Measurements from ENCODE around the gene FABP2. TPM values are rescaled to one million over a fixed set of nuclear protein-coding genes. Genes with fewer than 3 reads are reported as not detected.
"Not testable (repeated sequence)": the region's sequence is repeated elsewhere in the genome, so short reads cannot be mapped to it uniquely, and the experiment has no call there.

The FABP2 gene
- total RNA-seq: under 1 TPM in 1 of 5 experiments, not detected in 4; 0.19 TPM
- polyA plus RNA-seq: not detected
- not detected for total RNA-seq

DNA sequence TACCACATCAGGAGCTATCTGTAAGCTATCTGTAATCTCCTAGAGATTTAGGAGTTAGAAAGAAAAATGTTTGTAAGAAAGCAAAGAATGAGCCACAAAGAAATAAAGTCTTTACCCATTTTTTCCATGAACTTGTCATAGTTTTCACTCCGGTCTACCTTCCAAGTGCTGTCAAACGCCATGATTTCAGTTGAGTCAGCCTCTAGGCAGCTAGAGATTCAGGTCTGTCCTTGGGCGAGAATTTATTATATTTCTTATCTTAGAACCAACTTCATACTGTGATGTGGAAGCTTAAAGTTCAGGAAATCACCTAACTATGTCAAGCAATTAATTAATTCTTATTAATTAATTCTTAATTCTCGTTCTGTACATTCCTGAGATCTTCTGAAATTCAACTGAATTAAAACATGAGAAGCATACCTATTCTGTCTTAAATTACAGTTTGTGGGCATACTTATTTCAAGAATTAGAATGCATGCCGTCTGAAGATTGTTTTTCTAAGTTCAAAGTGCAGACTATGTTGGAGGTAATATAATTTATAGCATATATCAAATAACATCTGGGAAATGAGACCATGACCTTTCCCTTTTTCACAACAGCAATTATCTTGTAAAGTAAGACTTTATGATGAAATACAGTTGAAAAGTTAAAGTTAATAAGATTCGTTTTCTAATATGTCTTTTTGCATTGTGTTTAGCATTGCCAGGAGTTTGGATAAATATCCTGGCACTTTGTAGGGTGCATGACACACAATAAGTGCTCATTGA, at the start of gene FABP2:
TSS of gene FABP2 (minus strand) at position 218 of the 767 bp plus-strand sequence. CDS start at position 182, 36 bp downstream.
- ChIA-PET POLR2A (no interaction called here), CTCF (interaction anchor here (0.6 to 1.4 kb wide), 3 partner anchors 8 to 729 kb away, joined by 3 to 5 read pairs (median 4); no protein-coding TSS in a partner anchor)
- Histone ChIP-seq H3K4me3 (ENCODE audit: low read length) (no peak within 1 kb of the TSS), H3K27me3 (ENCODE audit: control insufficient read depth in 2 of 2, insufficient read depth in 2 of 2, low read length in 2 of 2) (no peaks in the 10 kb centered on the region), H3K9me3 (ENCODE audit: control insufficient read depth in 2 of 3, low read length in 3 of 3) (no peaks in the 10 kb centered on the region), H3K27ac (ENCODE audit: low read depth, low read length) (no peak within 1 kb of the TSS), H3K4me1 (ENCODE audit: control insufficient read depth in 2 of 2, insufficient read depth in 2 of 2, low read length in 2 of 2) (no peaks in the 10 kb centered on the region), H3K36me3 (ENCODE audit: control insufficient read depth in 2 of 3, insufficient read depth in 3 of 3, low read length in 3 of 3) (no peaks in the 10 kb centered on the region)
- intact Hi-C loops (cut with micrococcal nuclease): no loop called here
- peaks cover 0 to 1% (median 0%) of the 10 kb centered on the region in 11 donors for H3K9me3 Mint-ChIP-seq
- no peak within 1 kb of the TSS for H3K4me3 Mint-ChIP-seq
- no peak within 1 kb of the TSS for H3K27ac Mint-ChIP-seq
- DNase-seq (no peak), ATAC-seq (no peak)
- no peaks in the 10 kb centered on the region for H3K36me3 Mint-ChIP-seq
- H3K4me1 Mint-ChIP-seq: peaks cover 0 to 8% (median 0%) of the 10 kb centered on the region in 7 donors
- peaks cover 0 to 22% (median 0%) of the 10 kb centered on the region in 5 donors for H3K27me3 Mint-ChIP-seq

DNA sequence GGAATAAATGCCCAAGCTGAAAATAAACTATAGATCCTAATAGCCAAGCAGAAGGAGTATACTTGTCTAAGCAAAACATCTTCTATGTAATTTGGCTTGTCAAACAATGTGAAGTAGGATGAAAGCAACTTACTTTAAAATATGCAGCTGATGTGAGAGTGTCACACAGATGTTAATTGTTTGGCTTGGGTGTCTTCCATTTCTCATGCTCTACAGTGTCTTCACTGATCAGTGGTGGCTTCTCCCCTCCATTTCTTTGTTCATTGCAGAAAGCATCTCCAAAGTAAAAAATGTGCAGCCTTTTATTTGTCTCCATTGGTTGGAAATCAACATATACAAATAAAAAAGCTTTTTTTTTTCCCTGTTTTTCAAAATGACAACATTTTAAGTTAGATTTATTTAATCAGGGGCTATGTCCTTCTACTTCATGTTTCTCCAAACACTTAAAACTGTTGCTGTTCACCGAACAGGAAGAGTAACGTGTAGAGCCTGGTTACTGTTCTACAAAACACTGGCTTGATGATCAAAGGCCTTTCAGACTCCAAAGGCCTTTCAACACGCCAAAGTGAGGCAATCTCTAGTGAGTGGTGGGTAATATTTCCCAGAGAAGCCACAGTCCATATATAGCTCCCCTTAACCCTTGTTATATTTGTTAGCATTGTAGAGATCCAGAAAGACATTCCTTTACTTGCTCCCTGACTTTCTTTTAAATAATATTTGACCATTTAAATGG, 49.2 kb upstream of the FABP2 start:
- POLR2A ChIA-PET: interaction anchor here (1.4 to 1.7 kb wide), 2 partner anchors 71 to 83 kb away, joined by 6 read pairs; a partner anchor contains a TSS
- intact Hi-C loops (cut with micrococcal nuclease): loop anchor here (2.0 to 10.0 kb wide), 6 partner anchors 69 to 326 kb away; partner anchors contain the start of genes PDE5A (in 1 of the 2) and USP53 (in 1 of the 2)

DNA sequence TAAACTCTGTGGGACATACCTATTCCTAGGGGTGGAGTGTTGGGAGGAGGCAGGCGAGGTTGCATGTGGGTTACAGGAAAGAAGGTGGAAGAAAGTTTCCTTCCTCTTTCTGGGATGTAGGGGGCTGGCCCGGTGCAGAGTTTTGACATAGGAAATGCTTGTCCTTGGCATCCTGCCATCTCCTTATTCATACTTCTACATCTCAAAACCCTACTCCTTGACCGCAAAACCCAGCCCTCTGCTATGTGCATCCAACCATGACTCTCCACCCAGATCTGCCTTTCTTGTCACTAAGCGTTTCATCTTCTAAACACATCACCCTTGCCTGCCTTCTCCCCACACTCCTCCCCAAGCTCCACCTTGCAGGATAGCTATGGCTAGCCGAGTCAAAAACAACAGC, 48.5 kb upstream of the FABP2 start:
- H3K36me3 Mint-ChIP-seq; H3K36me3 ChIP-seq (ENCODE audit: control insufficient read depth in 2 of 3, insufficient read depth in 3 of 3, low read length in 3 of 3); H3K27me3 ChIP-seq (ENCODE audit: control insufficient read depth in 2 of 2, insufficient read depth in 2 of 2, low read length in 2 of 2); H3K9me3 Mint-ChIP-seq; H3K27me3 Mint-ChIP-seq; H3K4me3 ChIP-seq (ENCODE audit: low read length); H3K9me3 ChIP-seq (ENCODE audit: control insufficient read depth in 2 of 3, low read length in 3 of 3); CTCF ChIA-PET: not testable (repeated sequence)
- ATAC-seq: peak; percentile 94
- intact Hi-C loops (cut with micrococcal nuclease): loop anchor here (2.0 to 10.0 kb wide), 6 partner anchors 68 to 326 kb away; partner anchors contain the start of genes PDE5A (in 1 of the 2) and USP53 (in 1 of the 2)
- peak overlapping the region; percentile 63 to 99 (median 90) for H3K27ac Mint-ChIP-seq
- Histone ChIP-seq H3K4me1 (ENCODE audit: control insufficient read depth in 2 of 2, insufficient read depth in 2 of 2, low read length in 2 of 2) (peaks cover 0 to 26% of the 10 kb centered on the region in 2 donors), H3K27ac (ENCODE audit: low read depth, low read length) (peak overlapping the region; percentile 48)
- POLR2A ChIA-PET: interaction anchor here (0.6 to 1.7 kb wide), 2 partner anchors 70 to 176 kb away, joined by 6 read pairs; a partner anchor contains a TSS
- peak; percentile 9 to 91 (median 88) for DNase-seq
- H3K4me1 Mint-ChIP-seq: peaks cover 22 to 77% (median 48%) of the 10 kb centered on the region in 7 donors
- H3K4me3 Mint-ChIP-seq: peak overlapping the region; percentile 45 to 95 (median 73)

More for the DNA sequence above, 49.2 kb upstream of the FABP2 start:
- H3K36me3 Mint-ChIP-seq; H3K27me3 Mint-ChIP-seq; H3K9me3 ChIP-seq (ENCODE audit: control insufficient read depth in 2 of 3, low read length in 3 of 3); H3K9me3 Mint-ChIP-seq; H3K36me3 ChIP-seq (ENCODE audit: control insufficient read depth in 2 of 3, insufficient read depth in 3 of 3, low read length in 3 of 3); H3K27me3 ChIP-seq (ENCODE audit: control insufficient read depth in 2 of 2, insufficient read depth in 2 of 2, low read length in 2 of 2); CTCF ChIA-PET: not testable (repeated sequence)
- DNase-seq: peak in 6 of 9 donors; percentile 24 to 53 (median 36)
- peaks cover 22 to 77% (median 53%) of the 10 kb centered on the region in 7 donors for H3K4me1 Mint-ChIP-seq
- peak overlapping the region; percentile 19 for H3K4me3 ChIP-seq (ENCODE audit: low read length)
- peak overlapping the region; percentile 48 for H3K27ac ChIP-seq (ENCODE audit: low read depth, low read length)
- ATAC-seq: peak; percentile 70
- H3K4me3 Mint-ChIP-seq: peak overlapping the region; percentile 45 to 95 (median 73)
- peaks cover 0 to 30% of the 10 kb centered on the region in 2 donors for H3K4me1 ChIP-seq (ENCODE audit: control insufficient read depth in 2 of 2, insufficient read depth in 2 of 2, low read length in 2 of 2)
- H3K27ac Mint-ChIP-seq: peak overlapping the region; percentile 63 to 99 (median 90)

- H3K9me3 ChIP-seq (ENCODE audit: control insufficient read depth in 2 of 3, low read length in 3 of 3); H3K9me3 Mint-ChIP-seq; POLR2A ChIA-PET; CTCF ChIA-PET; H3K36me3 ChIP-seq (ENCODE audit: control insufficient read depth in 2 of 3, insufficient read depth in 3 of 3, low read length in 3 of 3); H3K36me3 Mint-ChIP-seq; ATAC-seq; H3K27me3 Mint-ChIP-seq; H3K4me3 ChIP-seq (ENCODE audit: low read length); H3K27ac ChIP-seq (ENCODE audit: low read depth, low read length); H3K4me3 Mint-ChIP-seq; intact Hi-C loops (cut with micrococcal nuclease); H3K27me3 ChIP-seq (ENCODE audit: control insufficient read depth in 2 of 2, insufficient read depth in 2 of 2, low read length in 2 of 2): not testable (repeated sequence)
- Mint-ChIP-seq H3K27ac (peak overlapping the region in 2 of 9 donors; percentile 36 to 38), H3K4me1 (peaks cover 12 to 48% (median 19%) of the 10 kb centered on the region in 7 donors)
- peaks cover 0 to 23% of the 10 kb centered on the region in 2 donors for H3K4me1 ChIP-seq (ENCODE audit: control insufficient read depth in 2 of 2, insufficient read depth in 2 of 2, low read length in 2 of 2)
- DNase-seq: peak in 6 of 9 donors; percentile 21 to 45 (median 32)
Measured at GRCh38 chr4:119366802-119367201, 44.9 kb upstream of the FABP2 start.

DNA sequence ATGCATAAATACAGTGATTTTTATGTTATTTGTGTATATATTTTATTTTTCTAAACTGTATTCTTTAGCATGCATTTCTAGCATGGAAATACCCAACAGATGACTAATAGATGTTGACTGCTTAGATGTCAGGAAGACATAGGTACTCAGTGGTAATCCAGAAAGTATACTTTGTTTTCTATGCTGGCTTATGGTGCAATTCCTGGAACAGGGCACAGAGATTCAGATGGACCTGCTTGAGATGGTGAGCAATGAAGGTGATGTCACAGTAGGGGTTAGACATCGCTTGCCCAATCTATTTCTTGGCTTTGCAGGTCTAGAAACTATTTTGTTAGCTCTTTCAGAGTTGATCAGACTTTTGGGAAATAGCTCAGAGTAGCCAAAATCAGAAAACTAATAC, 42.3 kb upstream of the FABP2 start:
- H3K36me3 Mint-ChIP-seq; H3K27me3 ChIP-seq (ENCODE audit: control insufficient read depth in 2 of 2, insufficient read depth in 2 of 2, low read length in 2 of 2); intact Hi-C loops (cut with micrococcal nuclease); H3K27ac ChIP-seq (ENCODE audit: low read depth, low read length); ATAC-seq; H3K4me3 ChIP-seq (ENCODE audit: low read length); H3K9me3 ChIP-seq (ENCODE audit: control insufficient read depth in 2 of 3, low read length in 3 of 3); DNase-seq; H3K9me3 Mint-ChIP-seq; H3K4me3 Mint-ChIP-seq; H3K36me3 ChIP-seq (ENCODE audit: control insufficient read depth in 2 of 3, insufficient read depth in 3 of 3, low read length in 3 of 3); CTCF ChIA-PET; H3K27me3 Mint-ChIP-seq; POLR2A ChIA-PET: not testable (repeated sequence)
- Mint-ChIP-seq H3K4me1 (peaks cover 0 to 22% (median 5%) of the 10 kb centered on the region in 7 donors), H3K27ac (peak overlapping the region in 1 of 9 donors; percentile 10)
- H3K4me1 ChIP-seq (ENCODE audit: control insufficient read depth in 2 of 2, insufficient read depth in 2 of 2, low read length in 2 of 2): peaks cover 0 to 11% of the 10 kb centered on the region in 2 donors

DNA sequence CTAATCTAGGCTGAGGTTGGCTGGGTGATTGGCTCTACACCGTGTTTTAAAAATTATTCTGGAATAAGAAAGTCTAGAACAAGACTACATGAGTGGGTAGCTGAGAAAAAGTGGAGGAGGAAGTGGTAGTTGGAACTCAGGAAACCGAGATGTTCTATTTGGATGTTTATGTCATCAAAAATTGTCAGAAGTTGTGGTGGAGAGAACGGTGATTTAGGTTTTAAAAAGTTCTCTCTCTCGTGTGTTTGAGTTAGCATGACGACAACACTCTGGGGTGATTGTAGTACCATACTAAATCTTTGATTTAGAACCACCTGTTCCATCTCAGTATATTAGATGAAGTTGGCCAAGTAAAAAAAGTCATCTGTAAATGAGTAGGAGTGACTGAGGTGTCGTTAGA, 41.4 kb upstream of the FABP2 start:
- CTCF ChIA-PET; intact Hi-C loops (cut with micrococcal nuclease): not testable (repeated sequence)

More for the DNA sequence above, 41.4 kb upstream of the FABP2 start:
- H3K36me3 Mint-ChIP-seq; POLR2A ChIA-PET; H3K27me3 Mint-ChIP-seq; H3K27ac ChIP-seq (ENCODE audit: low read depth, low read length); H3K9me3 Mint-ChIP-seq; H3K36me3 ChIP-seq (ENCODE audit: control insufficient read depth in 2 of 3, insufficient read depth in 3 of 3, low read length in 3 of 3); H3K4me3 ChIP-seq (ENCODE audit: low read length); H3K27me3 ChIP-seq (ENCODE audit: control insufficient read depth in 2 of 2, insufficient read depth in 2 of 2, low read length in 2 of 2); H3K27ac Mint-ChIP-seq; H3K4me3 Mint-ChIP-seq; H3K9me3 ChIP-seq (ENCODE audit: control insufficient read depth in 2 of 3, low read length in 3 of 3): not testable (repeated sequence)
- peak in 7 of 9 donors; percentile 25 to 77 (median 65) for DNase-seq
- peaks cover 0 to 11% of the 10 kb centered on the region in 2 donors for H3K4me1 ChIP-seq (ENCODE audit: control insufficient read depth in 2 of 2, insufficient read depth in 2 of 2, low read length in 2 of 2)
- H3K4me1 Mint-ChIP-seq: peaks cover 0 to 15% (median 4%) of the 10 kb centered on the region in 7 donors
- peak; percentile 72 for ATAC-seq

Measured in naive thymus-derived CD4-positive, alpha-beta T cell (primary cell).